GM12873 (cell line): Measurements from ENCODE around the gene LRRC38.

Source experiments
- CTCF ChIP-seq: IDR thresholded peaks from 2 replicates; pipeline ENCODE4 v1.5.1; 2012; ENCODE audit warnings: low read depth, mild to moderate bottlenecking, moderate library complexity, low read length, control low read depth; ENCODE audit not compliant: insufficient read depth; ENCODE audit errors: missing control alignments

LRRC38 gene

DNA sequence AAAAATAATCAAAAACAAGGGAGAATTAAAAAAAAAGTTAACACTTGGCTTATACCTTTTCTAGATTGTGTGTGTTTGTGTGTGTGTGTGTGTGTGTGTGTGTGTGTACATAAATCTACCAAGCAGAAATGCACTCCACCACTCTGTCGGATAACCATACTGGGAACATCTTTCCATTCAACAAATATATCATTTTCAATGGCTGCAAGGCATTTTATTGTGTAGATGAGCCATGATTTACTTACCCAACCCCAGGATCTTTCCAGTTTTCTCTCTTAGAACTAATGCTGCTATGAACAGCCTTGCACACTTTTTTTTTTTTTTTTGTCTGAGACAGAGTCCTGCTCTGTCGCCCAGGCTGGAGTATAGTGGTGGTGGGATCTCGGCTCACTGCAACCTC is 25.8 kb downstream of the LRRC38 start:
- TF ChIP-seq CTCF: no peak

DNA sequence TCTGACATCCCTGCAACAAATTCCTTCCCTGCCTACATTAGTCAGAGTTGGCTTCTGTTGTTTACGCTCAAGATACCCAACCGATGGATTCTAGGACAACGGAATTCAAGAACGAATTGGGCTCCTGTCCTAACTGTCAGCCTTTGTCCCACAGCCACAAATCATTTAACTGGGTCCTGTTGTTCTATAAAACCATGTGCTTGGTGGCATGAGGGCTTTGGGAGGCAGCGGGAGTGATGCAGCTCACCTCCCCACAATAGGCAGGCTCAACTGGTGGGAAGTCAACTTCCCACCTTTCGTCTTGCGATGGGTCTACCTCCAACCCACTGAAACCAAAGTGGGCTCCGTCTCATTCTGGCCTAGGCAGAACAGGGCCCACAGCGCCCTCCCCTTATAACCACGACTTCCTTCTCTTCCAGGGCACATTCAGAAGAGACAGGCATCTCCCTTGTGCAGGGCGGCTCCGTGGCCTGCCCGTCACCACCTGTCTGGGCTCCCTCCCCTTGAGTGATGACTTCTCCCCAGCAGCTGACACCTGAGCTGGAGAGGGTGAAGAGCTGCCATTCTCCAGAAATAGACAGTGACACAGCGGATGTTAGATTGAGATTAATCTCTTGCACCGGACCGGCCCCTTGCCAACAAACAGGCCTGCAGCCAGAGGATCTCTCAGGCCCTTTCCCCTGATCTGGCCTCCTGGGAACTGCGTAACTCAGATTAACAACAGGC is 26.5 kb downstream of the LRRC38 start:
- TF ChIP-seq CTCF: no peak

GRCh38 chr1:13483946-13484345 is 29.9 kb downstream of the LRRC38 start:
- no peak for TF ChIP-seq CTCF

GRCh38 chr1:13482600-13482999 is 31.2 kb downstream of the LRRC38 start:
- TF ChIP-seq CTCF: no peak

DNA sequence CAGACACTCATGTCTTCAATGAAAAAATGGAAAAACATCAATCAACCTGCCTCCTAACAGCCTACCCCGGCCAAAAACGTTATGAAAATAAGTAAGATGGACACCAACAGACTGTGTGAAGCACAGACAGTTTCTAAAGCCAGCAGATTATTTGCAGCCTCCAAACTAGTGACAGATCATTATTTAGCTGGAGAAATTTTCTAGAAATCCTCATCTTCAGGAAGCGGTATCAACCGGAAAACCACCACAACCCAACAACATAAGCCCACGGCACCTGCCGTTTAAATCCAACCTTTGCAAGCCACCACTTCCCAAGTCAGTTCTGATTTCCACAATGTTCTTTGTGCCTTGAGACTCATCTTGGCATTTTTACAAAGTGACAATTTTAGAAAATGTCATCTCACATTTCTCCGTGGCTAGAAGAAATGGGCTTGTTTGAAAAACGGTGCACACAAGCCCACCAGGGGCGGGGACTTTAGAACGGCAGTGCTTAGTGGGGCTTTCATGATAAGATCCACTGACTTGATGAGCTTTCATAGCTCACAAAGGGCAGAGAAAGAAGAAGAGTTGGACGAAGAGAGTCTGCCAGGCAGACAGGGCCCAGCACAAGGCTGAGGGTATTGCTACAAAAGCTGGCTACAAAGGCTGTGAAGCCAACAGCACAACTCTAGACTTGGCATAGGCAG is 34.5 kb downstream of the LRRC38 start:
- TF ChIP-seq CTCF: no peak

DNA sequence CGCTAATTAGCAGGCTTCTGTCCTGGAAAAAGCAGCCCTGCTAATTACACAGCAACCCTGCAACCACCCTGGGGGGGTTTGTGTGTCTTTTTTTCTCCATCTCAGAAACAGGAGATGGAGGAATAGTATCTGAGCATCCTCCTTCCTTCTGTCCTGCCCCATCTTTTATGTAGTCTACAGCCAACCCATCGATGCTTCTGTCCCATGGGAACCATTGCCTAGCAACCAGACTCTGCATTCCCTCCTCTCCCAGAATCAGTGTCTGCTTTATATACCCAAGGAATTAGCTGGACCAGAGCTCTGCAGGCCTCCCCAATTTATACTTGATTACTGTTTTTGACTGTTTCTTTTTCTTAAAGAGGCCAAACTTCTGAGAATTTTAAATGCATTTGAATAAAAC is 35.1 kb downstream of the LRRC38 start:
- no peak for TF ChIP-seq CTCF

DNA sequence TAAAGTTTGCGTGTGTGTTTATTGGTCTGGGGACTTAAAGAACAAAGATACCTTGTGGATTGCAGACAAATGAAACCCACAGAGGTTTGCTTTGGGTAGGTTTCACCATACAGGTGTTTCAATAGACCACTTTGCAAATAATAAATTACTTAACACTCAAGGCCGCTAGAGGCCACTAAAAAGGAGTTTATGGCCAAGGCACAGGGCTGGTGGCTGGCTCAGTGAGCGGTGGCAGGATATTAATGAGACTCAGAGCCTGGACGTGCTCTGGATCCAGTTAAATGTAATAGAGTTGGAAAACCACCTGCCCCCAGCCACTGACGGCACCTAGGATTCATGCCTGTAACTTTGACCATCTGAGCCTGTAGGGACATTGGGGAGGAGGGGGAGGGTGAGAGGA is 44.5 kb downstream of the LRRC38 start:
- TF ChIP-seq CTCF: peak; percentile 15
